EL (cell line): ENCODE results near the gene CCZ1B.
"Not testable (repeated sequence)": the region's sequence is repeated elsewhere in the genome, so short reads cannot be mapped to it uniquely, and the experiment has no call there.

Source experiments
- DNase-seq: peaks from one replicate; pipeline ENCODE4 v3.0.0-alpha.2; 2016

CCZ1B gene

GRCh38 chr7:6826151-6826550 lies at the start of gene CCZ1B:
CCZ1B (minus strand) TSS chr7:6826275; CDS start chr7:6826197, 78 bp downstream.
- DNase-seq = peak; percentile 80

- DNase-seq = not testable (repeated sequence)
Observed at GRCh38 chr7:6875022-6875421, 48.9 kb upstream of the CCZ1B start.

- DNase-seq = not testable (repeated sequence)
Observed at GRCh38 chr7:6872246-6872945, 46.3 kb upstream of the CCZ1B start.

GRCh38 chr7:6871421-6872144 lies 45.5 kb upstream of the CCZ1B start:
- DNase-seq = not testable (repeated sequence)

GRCh38 chr7:6864751-6865150 lies 38.7 kb upstream of the CCZ1B start:
- not testable (repeated sequence) for DNase-seq

- not testable (repeated sequence) for DNase-seq
Observed at GRCh38 chr7:6864188-6864587, 38.1 kb upstream of the CCZ1B start.

- DNase-seq = not testable (repeated sequence)
Observed at GRCh38 chr7:6862876-6863275, 36.8 kb upstream of the CCZ1B start.

GRCh38 chr7:6857721-6858314 lies 31.7 kb upstream of the CCZ1B start:
- DNase-seq = peak; percentile 44

GRCh38 chr7:6855563-6856131 lies 29.6 kb upstream of the CCZ1B start:
- not testable (repeated sequence) for DNase-seq

GRCh38 chr7:6854747-6855562 lies 28.9 kb upstream of the CCZ1B start:
- peak; percentile 20 for DNase-seq

GRCh38 chr7:6853681-6854080 lies 27.6 kb upstream of the CCZ1B start:
- not testable (repeated sequence) for DNase-seq

- not testable (repeated sequence) for DNase-seq
Observed at GRCh38 chr7:6849127-6849526, 23.1 kb upstream of the CCZ1B start.

- not testable (repeated sequence) for DNase-seq
Observed at GRCh38 chr7:6847751-6848150, 21.7 kb upstream of the CCZ1B start.

- DNase-seq = not testable (repeated sequence)
Observed at GRCh38 chr7:6845971-6846449, 19.9 kb upstream of the CCZ1B start.

GRCh38 chr7:6843654-6844053 lies 17.6 kb upstream of the CCZ1B start:
- not testable (repeated sequence) for DNase-seq

- DNase-seq = not testable (repeated sequence)
Observed at GRCh38 chr7:6843092-6843491, 17.0 kb upstream of the CCZ1B start.

GRCh38 chr7:6842278-6842921 lies 16.3 kb upstream of the CCZ1B start:
- not testable (repeated sequence) for DNase-seq

- DNase-seq = not testable (repeated sequence)
Observed at GRCh38 chr7:6837081-6837480, 11.0 kb upstream of the CCZ1B start.

- not testable (repeated sequence) for DNase-seq
Observed at GRCh38 chr7:6835521-6835920, 9.4 kb upstream of the CCZ1B start.

GRCh38 chr7:6833636-6834035 lies 7.6 kb upstream of the CCZ1B start:
- no peak for DNase-seq

GRCh38 chr7:6831018-6831725 lies 5.1 kb upstream of the CCZ1B start:
- DNase-seq = no peak
